Measurements from ENCODE around the gene TMSB15C. TPM values are rescaled to one million over a fixed set of nuclear protein-coding genes. Genes with fewer than 3 reads are reported as not detected.
"Not testable (repeated sequence)": the region's sequence is repeated elsewhere in the genome, so short reads cannot be mapped to it uniquely, and the experiment has no call there.

TMSB15C gene
- total RNA-seq (2014; rRNA removed; shearing (Covaris generic)): 1.8 and 4.1 TPM in 2 replicates
- 0.30 and 0.39 TPM in 2 replicates for polyA plus RNA-seq (2016; fragmentation: Nextera tagmentation; extraction: Ambion mirVana)

DNA sequence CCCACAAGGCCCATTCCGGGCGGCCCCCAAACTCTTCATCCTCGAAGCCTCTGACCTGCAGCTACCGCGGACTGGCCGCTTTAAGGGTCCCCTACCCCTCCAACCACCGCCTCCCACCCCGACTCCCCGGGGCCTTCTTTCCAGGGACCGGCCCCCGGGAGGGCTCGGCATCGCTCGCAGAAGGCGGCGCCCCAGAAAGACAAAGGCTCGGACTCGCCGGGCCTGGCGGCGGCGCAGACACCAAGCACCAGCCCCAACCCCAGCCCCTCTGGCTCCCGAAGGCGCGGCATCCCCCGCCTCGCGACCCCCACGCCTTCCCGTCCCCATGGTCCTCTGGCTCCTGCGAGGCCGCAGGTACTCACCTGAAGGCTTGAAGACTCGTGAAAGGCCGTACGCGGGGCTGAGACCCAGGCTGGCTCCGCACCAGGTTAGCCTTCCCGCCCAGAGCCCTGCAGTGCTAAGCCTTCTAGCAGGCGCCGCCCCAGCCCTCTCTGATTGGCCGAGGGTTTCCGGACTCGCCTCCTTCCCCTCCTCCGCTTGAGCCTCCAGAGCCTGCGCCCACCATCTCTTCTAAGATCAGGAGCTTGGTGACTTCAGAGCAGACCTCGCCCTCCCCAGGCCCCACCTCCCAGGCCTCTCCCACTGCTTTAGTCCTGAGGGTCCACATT is at the start of gene TMSB15C:
Gene TMSB15C (minus strand): TSS at position 459 of the 668 bp plus-strand sequence.
- WGBS, 2 experiments (ENCODE audit: low coverage in 1 of 2, low lambda C conversion rate in 2 of 2, missing lambda C conversion rate in 2 of 2): no CpG with 5 or more reads among the region's 46 CpGs
- not testable (repeated sequence) for H3K4me1 ChIP-seq (ENCODE audit: insufficient read depth)

DNA sequence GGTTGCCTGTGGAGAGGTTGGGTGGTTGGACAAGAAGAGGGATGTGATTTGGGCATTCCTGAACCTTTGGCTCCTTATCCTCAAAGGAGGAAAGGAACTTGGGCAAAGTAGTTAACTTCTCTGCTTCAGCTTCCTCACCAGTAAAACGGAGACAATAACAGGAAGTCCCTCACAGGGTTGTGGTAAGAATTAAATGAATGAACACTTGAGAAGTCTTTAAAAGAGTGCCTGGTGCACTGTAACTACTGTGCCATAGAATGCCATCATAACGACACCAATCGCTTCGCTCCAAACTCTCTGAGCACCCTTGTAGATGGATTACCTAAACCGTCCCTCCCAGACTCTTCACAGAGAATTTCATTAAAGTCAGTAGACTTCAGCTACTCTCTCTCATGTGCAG is 46.8 kb upstream of the TMSB15C start:
- Histone ChIP-seq H3K79me2 (ENCODE audit: insufficient read depth) (no peaks in the 10 kb centered on the region), H3K27me3 (replicated peaks; ENCODE audit: insufficient read depth) (no peaks in the 10 kb centered on the region), H3K9me3 (ENCODE audit: low read depth) (no peaks in the 10 kb centered on the region), H3K36me3 (ENCODE audit: low read depth) (no peaks in the 10 kb centered on the region), H2AFZ (no peak overlapping the region), H3K27ac (no peak overlapping the region), H3K9me2 (ENCODE audit: insufficient read depth) (no peaks in the 10 kb centered on the region), H3K4me2 (ENCODE audit: unreplicated experiment) (no peak overlapping the region), H3K4me3 (no peak overlapping the region), H3F3A (ENCODE audit: insufficient read depth) (no peaks in the 10 kb centered on the region), H3K4me1 (ENCODE audit: insufficient read depth) (no peaks in the 10 kb centered on the region), H4K20me1 (ENCODE audit: insufficient read depth) (no peaks in the 10 kb centered on the region), H3K9ac (no peak overlapping the region)
- no peak for DNase-seq
- TF ChIP-seq EZH2phosphoT487 (IDR thresholded peaks at IDR 0.05; ENCODE audit: insufficient read depth, low read depth) (no peak), EZH2 (IDR thresholded peaks at IDR 0.05; ENCODE audit: insufficient read depth, poor library complexity, severe bottlenecking) (no peak)
- in situ Hi-C loops (cut with MboI): loop anchor here (25.0 kb wide), 1 partner anchor 286 kb away; the partner anchor contains the start of gene RAB9B
- 94 to 98% methylated on average over 5 of the region's 5 CpGs for WGBS, 2 experiments (ENCODE audit: low coverage in 1 of 2, low lambda C conversion rate in 2 of 2, missing lambda C conversion rate in 2 of 2)

More for the DNA sequence above, at the start of gene TMSB15C:
- H3K36me3 ChIP-seq (ENCODE audit: low read depth); H3K9me3 ChIP-seq (ENCODE audit: low read depth); H3F3A ChIP-seq (ENCODE audit: insufficient read depth); H3K4me3 ChIP-seq; DNase-seq; H2AFZ ChIP-seq; H3K27ac ChIP-seq; H3K9me2 ChIP-seq (ENCODE audit: insufficient read depth); in situ Hi-C loops (cut with MboI); H3K27me3 ChIP-seq (replicated peaks; ENCODE audit: insufficient read depth); H3K79me2 ChIP-seq (ENCODE audit: insufficient read depth); H4K20me1 ChIP-seq (ENCODE audit: insufficient read depth); H3K4me2 ChIP-seq (ENCODE audit: unreplicated experiment); H3K9ac ChIP-seq: not testable (repeated sequence)

DNA sequence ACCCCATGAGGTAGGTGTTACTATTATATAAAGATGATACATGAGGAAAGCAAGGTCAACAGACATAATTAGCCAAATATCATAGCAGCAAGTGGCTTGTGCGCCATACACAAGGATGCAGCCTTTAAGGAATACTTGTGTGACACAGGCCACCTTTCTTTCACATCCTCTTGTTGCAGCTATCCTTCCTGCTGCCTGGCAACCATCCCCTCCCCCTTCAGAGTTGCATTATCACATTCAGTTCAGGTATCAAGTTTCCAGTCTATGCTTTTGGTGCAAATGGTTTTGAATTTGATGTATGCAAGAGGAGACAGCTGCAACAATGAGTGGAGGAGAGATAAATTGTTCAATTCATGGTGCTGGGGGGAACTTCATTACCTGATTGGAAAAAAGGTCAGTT is 42.7 kb upstream of the TMSB15C start:
- Histone ChIP-seq H2AFZ (no peak overlapping the region), H3K79me2 (ENCODE audit: insufficient read depth) (no peaks in the 10 kb centered on the region), H3K9ac (no peak overlapping the region), H3K9me3 (ENCODE audit: low read depth) (no peaks in the 10 kb centered on the region), H3K9me2 (ENCODE audit: insufficient read depth) (no peaks in the 10 kb centered on the region), H3K4me1 (ENCODE audit: insufficient read depth) (no peaks in the 10 kb centered on the region), H3F3A (ENCODE audit: insufficient read depth) (no peaks in the 10 kb centered on the region), H3K36me3 (ENCODE audit: low read depth) (no peaks in the 10 kb centered on the region), H3K4me2 (ENCODE audit: unreplicated experiment) (no peak overlapping the region), H4K20me1 (ENCODE audit: insufficient read depth) (no peaks in the 10 kb centered on the region), H3K27me3 (replicated peaks; ENCODE audit: insufficient read depth) (no peaks in the 10 kb centered on the region), H3K27ac (no peak overlapping the region), H3K4me3 (no peak overlapping the region)
- in situ Hi-C loops (cut with MboI): loop anchor here (25.0 kb wide), 1 partner anchor 281 kb away; the partner anchor contains the start of gene RAB9B
- no peak for TF ChIP-seq EZH2phosphoT487 (IDR thresholded peaks at IDR 0.05; ENCODE audit: insufficient read depth, low read depth)
- no peak for TF ChIP-seq EZH2 (IDR thresholded peaks at IDR 0.05; ENCODE audit: insufficient read depth, poor library complexity, severe bottlenecking)
- no peak for DNase-seq
- WGBS, 2 experiments (ENCODE audit: low coverage in 1 of 2, low lambda C conversion rate in 2 of 2, missing lambda C conversion rate in 2 of 2): 100% methylated on average over 1 of the region's 1 CpG

DNA sequence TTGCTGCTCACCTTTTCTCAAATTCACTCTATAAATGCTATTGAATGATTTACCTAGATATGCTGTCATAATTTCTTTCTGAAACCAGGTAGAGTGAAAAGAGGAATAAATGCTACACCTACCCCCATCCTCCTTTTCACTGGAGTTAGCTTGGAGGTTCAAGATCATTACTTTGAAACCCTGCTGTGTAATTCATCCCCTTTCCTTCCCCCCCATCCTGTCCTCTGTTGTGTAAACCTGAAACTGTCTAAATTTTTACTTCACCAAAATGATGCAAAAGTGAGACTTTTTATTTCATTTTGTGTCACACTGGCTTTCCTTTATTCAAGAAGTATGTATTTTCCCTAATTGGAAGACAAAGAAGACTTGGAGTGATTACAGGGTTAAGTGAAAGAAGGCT is 41.7 kb upstream of the TMSB15C start:
- H3K9ac ChIP-seq: no peak overlapping the region

More for the DNA sequence above, 41.7 kb upstream of the TMSB15C start:
- no peak for DNase-seq
- no peak overlapping the region for H3K4me2 ChIP-seq (ENCODE audit: unreplicated experiment)
- H4K20me1 ChIP-seq (ENCODE audit: insufficient read depth): no peaks in the 10 kb centered on the region
- no peak overlapping the region for H2AFZ ChIP-seq
- H3K9me2 ChIP-seq (ENCODE audit: insufficient read depth): no peaks in the 10 kb centered on the region
- TF ChIP-seq EZH2 (IDR thresholded peaks at IDR 0.05; ENCODE audit: insufficient read depth, poor library complexity, severe bottlenecking): no peak
- no peak for TF ChIP-seq EZH2phosphoT487 (IDR thresholded peaks at IDR 0.05; ENCODE audit: insufficient read depth, low read depth)
- no peaks in the 10 kb centered on the region for H3K9me3 ChIP-seq (ENCODE audit: low read depth)
- no peaks in the 10 kb centered on the region for H3K79me2 ChIP-seq (ENCODE audit: insufficient read depth)
- no peaks in the 10 kb centered on the region for H3K27me3 ChIP-seq (replicated peaks; ENCODE audit: insufficient read depth)
- in situ Hi-C loops (cut with MboI): loop anchor here (25.0 kb wide), 1 partner anchor 280 kb away; the partner anchor contains the start of gene RAB9B
- H3K4me1 ChIP-seq (ENCODE audit: insufficient read depth): no peaks in the 10 kb centered on the region
- H3K36me3 ChIP-seq (ENCODE audit: low read depth): no peaks in the 10 kb centered on the region
- no peaks in the 10 kb centered on the region for H3F3A ChIP-seq (ENCODE audit: insufficient read depth)
- H3K27ac ChIP-seq: no peak overlapping the region
- no peak overlapping the region for H3K4me3 ChIP-seq
